CD1c-positive myeloid dendritic cell (primary cell): Measurements from ENCODE around the gene CENPF.
"Not testable (repeated sequence)": the region's sequence is repeated elsewhere in the genome, so short reads cannot be mapped to it uniquely, and the experiment has no call there.

Experiments
- DNase-seq: peaks from one replicate; pipeline ENCODE4 v3.0.0-alpha.2; 2016; ENCODE audit errors: extremely low spot score

CENPF gene, protein sequence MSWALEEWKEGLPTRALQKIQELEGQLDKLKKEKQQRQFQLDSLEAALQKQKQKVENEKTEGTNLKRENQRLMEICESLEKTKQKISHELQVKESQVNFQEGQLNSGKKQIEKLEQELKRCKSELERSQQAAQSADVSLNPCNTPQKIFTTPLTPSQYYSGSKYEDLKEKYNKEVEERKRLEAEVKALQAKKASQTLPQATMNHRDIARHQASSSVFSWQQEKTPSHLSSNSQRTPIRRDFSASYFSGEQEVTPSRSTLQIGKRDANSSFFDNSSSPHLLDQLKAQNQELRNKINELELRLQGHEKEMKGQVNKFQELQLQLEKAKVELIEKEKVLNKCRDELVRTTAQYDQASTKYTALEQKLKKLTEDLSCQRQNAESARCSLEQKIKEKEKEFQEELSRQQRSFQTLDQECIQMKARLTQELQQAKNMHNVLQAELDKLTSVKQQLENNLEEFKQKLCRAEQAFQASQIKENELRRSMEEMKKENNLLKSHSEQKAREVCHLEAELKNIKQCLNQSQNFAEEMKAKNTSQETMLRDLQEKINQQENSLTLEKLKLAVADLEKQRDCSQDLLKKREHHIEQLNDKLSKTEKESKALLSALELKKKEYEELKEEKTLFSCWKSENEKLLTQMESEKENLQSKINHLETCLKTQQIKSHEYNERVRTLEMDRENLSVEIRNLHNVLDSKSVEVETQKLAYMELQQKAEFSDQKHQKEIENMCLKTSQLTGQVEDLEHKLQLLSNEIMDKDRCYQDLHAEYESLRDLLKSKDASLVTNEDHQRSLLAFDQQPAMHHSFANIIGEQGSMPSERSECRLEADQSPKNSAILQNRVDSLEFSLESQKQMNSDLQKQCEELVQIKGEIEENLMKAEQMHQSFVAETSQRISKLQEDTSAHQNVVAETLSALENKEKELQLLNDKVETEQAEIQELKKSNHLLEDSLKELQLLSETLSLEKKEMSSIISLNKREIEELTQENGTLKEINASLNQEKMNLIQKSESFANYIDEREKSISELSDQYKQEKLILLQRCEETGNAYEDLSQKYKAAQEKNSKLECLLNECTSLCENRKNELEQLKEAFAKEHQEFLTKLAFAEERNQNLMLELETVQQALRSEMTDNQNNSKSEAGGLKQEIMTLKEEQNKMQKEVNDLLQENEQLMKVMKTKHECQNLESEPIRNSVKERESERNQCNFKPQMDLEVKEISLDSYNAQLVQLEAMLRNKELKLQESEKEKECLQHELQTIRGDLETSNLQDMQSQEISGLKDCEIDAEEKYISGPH (N-terminal part only)

DNA sequence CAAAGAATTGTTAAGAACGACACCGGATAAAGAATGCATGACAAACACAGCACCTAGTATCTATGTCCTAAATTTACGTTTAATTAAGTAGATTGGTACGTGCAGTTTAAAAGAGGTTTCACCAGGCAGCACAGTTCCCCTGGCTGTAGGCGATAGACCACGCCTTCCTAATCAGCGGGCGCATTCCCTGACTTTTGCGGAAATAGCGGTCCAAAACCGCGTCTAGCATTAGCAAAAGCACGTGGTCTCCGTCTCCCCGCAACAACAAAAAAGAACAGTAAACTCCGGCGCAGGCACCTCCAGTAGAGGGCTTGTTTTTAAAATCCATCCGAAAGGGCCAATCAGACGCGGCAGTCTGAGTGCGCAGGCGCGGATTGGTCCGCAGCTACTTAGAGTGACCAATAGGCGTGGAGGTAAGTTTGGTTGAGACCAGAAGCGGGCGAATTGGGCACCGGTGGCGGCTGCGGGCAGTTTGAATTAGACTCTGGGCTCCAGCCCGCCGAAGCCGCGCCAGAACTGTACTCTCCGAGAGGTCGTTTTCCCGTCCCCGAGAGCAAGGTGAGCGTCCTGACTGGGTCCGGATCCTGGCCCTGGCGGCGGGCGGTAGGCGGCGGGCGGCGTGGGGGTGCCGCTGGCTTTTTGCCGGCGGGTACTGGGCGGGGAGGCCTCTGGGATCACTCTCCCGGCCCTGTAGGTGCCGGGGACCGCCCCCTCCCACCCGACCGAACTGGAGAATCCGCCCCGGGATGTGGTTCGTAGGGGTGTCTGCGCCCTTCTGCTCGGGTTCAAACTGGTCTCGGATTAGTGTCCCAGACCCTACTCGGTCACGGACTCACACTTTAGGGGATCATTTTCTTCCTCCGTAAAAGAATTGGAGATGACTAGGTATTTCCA lies at the start of gene CENPF:
CENPF (plus strand) TSS at position 432 of the 894 bp plus-strand sequence. CDS start 10,560 bp downstream, outside the sequence.
- peak; percentile 98 for DNase-seq

DNA sequence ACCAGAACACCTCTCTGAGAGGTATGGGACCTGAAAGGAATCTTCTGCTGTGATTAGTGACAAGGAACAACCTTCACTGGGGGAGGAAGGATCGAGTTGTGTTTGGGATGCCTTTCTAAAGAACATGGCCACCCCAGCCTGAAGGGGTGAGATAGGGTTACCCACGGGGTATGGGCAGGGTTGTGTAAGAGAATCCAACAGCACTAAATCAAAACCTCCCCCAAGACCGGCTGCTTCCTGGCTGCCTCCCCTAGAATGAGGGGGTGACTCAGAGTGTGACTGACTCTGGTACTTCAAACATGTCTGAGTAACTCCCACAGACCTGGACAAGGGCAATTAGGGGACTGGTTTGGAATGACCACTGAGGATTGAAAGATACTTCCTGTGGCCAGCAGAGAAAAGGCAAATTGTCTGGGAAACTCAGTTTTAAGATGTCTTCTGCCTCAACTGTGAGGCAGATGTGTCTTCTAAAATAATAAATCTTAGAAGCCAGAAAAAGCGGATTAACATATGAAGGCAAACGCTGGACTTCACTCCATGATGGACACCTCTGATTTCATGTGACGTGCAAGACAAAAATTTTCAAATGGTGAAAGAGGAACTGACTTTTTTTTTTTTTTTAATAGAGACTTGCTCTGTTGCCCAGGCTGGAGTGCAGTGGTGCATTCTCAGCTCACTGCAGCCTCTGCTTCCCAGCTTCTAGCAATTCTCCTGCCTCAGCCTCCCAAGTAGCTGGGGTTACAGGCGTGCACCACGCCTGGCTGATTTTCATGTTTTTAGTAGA lies 44.9 kb upstream of the CENPF start:
- no peak for DNase-seq

DNA sequence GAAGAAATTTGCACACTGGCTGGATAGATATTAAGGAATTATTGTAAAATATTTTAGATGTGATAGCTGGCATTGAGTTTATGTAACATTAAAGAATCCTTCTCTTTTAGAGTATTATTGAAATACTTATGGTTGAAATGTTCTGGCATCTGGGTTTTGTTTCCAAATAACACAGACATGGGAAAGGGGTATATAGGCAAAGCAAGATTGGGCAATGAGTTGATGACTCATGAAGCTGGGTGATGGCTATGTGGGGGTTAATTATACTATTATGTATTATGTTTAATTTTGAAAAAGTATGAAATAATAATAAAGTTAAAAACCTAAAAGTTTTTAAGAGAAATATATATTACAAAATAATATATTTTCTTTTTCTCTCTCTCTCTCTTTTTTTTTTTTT lies 39.1 kb upstream of the CENPF start:
- no peak for DNase-seq

DNA sequence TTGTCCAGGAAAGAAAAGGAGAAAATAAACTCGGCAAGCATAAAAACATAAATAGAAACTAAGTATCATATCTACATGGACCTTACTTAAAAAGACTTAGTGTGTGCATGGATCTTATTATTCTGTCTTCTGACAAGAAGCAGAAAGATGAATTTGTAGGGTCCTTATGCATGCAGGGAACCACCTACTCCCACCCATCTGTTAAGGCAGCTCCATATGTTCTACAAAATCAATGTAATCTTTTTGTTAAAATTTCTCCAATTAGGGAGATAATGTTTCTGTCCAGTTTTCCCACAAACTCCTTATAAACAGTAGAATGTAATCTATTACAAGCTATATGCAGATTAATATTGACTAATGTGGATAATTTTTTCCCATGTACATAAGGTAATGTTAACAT lies 37.7 kb upstream of the CENPF start:
- no peak for DNase-seq

DNA sequence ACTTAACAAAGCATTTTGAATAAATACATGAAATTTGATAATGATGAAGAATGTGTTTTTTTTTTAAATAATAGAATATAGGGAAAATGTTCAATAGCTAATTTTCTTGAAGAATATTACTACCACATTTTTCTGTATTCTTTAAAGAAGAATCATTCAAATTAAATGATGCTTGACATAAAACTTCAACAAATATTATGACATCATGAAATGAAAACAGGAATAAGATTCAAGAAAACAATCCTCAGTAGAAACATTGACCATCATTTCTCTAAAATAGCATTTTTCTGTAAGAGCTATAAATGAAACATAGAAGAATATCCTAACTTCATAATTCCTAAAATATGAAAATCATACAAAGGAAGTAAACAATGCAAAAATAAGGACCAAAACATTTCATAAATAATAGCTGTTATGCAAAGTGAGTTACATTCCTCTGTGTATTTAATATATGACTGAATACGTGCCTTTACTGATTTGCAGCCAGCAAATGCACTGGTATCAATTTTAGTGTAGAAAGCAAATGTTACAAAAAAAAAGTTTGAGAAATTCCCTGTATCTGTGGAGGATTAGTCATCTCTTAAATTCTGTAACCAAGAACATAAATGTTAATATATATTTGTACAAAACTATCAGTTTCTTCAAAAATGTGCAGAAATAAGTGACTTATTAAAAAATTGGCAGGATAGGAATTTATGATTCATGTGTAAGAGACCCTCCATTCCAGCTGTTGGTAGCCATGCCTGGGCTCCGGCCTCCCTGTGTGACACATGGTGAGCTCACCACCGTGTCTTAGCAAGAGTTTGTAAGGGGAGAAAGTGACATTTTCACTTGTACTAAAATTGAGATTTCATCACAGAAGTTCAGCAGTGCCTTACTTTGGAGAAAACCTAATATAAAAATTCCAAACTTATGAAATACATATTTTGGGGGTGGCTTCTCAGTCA lies 36.6 kb upstream of the CENPF start:
- no peak for DNase-seq

DNA sequence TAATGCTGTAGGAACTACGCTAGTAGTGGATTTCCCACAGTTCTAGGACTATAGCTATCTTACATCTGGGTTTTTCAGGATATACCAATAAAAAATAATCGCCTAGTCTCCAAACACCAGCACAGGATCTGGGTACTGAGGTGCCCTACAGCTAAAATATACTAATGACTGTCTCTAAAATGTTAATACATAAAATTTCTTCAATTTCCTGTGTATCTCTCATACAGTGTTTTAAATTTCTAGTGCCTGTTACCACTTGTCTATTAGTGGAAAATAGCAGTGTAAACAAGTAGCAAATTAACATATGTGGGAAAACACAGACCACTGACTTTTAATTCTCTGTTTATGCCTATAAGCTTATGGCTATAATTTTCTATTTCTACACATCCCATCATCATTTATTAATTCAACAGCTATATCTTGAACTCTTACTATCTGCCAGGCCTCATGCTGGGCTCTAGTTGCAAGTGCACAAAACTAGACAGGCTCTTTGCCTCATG lies 35.5 kb upstream of the CENPF start:
- DNase-seq = no peak

DNA sequence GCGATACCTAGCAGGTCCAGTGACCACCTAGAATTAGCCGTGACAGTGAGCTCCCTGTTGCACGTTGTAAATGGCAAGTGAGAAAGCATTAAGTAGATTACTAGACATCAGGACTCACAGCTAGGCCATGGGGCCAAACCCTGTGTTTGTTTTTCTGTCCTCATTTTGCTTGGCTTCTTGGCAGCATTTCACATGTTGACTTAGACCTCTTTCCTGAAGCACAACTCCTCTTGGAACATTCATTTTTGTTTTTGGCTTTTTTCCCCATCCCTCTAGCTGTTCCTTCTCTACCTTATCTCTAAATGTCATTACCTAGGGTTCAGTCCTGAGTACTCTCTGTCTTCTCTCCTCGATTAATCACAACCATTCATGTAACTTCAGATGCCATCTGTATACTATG lies 34.7 kb upstream of the CENPF start:
- no peak for DNase-seq

DNA sequence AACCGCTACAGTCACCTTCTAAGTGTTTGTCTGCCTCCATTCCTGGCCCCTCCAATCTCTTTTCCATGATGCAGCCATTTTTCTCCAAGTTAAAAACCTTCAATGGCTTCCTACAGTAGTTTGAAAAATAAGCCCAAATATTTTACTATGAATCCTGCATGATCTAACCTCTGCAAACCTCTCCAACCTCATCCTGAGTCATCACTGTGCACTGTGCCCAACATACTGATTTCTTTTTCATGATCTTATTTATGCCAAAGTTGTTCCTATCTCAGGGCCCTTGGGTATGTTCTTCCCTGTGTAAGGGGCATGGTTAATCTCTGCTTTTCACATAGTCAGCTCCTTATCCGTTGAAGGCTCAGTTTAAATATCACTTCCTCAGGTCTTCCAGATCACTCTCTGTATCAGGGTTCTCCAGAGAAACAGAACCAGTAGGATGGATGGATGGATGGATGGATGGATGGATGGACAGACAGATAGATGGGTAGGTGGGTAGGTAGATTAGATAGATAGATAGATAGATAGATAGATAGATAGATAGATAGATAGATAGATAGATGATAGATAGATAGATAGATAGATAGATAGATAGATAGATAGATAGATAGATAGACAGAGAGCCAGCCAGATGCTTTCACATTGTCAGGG lies 33.5 kb upstream of the CENPF start:
- DNase-seq = no peak

DNA sequence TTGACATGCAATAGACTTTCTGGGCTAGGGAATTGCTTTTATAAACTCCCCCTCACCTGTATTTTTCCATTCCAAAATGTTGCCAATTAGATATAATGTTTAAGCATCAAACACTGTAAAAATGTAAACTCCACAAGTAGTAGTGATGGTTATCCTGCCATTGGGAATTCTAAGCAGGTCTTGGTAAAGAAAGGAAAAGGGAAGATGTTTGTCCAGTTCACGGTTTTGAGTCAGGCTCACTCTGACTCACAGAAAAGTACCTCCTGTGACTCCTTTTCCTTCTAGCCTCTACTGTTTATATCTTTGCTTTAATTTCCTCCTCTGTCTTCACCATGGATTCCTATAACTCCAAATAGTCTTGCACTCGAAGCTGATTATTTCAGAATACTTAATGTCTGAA lies 32.6 kb upstream of the CENPF start:
- no peak for DNase-seq

DNA sequence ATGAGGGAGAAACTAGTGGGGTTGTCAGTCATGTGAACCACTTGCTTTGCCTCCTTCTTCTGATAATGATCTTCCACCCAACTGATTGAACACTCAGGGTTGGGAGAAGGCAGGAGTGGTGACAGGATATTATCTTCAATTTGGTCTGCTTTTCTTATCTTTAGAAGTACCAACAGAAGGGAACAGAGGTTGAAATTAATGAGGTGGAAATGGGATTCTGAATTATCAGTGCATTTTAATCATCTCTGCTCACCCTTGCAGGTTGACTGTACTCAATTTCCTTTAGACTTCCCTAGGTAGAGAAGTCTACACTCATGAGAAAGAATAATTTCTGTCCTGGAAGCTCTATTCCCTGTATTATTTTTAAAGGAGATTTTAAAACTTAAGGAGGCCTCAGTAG lies 31.7 kb upstream of the CENPF start:
- no peak for DNase-seq

DNA sequence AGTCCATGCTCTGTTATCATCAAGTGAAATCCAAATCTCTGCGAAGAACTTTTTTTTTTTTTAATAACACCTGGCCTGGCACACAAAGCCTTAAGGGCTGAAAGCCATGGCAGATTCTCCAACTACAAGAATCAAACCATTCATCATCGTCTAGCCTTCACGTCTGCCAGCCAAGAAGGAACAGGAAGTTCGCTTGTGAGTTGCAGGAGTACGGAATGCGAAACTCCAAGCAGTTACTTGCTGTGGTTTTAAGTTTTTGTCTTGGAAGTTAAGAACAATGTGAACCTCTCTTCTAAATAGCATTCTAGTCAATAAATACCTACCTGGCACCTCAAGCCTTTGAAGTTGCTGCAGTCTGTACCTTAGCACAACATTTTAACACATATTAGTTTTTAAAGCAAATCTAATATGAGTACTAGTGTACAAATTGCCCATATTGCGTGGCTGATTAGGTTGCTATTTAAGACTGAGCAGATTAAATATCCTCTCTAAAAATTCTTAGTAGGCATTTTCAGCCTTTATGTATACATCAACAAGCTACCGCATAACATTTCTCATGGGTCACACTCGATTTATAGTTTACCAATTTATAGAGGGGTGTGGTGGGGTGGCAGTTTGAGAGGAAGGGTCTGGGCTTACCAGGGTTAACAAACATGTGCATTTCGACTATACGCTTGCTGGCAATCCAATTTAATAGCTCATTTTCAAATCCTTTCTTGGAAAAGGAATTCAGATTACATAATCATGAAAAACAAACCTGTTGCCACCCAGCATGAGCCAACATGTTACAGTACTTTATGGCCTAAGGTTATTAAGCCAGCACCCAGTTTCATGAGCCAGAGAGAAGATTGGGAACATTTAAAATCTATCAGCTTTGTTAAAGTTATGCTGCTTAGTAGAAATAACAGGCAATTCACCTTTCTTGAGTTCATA lies 29.3 kb upstream of the CENPF start:
- no peak for DNase-seq

DNA sequence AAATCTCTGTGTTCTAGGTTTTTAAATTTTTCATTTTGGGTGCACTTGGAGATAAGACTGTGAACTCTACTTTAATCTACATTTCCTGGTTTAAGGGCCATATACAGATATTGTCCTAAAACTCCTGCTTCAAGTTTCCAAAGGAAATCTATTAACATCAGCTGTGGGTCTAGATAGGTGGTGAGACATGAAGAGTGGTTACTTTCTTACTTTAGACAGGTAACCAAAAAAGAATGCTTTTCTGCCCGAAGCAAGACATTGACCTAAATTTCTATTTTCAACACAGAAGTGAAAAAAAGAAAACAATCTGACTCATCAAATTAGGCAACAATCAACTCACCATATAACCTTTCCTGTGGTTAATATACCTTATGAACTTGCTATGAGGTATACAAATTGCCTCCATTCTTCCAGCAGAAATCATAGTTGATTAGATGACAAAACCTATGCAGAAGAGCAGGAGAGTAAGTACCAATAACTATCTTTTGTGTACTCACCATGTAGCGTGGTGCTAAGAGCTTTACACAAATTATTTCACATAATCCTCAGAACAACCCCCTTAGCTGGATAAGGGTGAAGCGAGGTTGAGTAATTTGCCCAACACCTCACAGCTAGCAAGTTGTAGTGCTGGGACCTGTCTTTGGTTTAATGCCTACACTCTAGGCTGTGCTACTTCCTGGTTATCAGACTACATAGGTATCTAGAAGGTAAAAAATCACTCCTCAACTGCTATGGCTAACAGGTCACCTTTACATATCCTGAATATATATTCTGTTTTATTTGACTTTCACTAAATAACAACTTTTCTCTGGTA lies 28.2 kb upstream of the CENPF start:
- DNase-seq = no peak

DNA sequence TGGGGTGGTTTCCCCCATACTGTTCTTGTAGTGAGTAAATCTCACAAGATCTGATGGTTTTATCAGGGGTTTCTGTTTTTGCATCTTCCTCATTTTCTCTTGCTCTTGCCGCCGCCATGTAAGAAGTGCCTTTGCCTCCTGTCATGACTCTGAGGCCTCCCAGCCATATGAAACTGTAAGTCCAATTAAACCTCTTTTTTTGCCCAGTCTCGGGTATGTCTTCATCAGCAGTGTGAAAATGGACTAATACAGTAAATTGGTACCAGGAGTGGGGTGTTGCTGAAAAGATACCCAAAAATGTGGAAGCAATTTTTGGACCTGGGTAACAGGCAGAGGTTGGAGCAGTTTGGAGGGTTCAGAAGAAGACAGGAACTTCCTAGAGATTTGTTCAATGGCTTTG lies 26.9 kb upstream of the CENPF start:
- DNase-seq = not testable (repeated sequence)

DNA sequence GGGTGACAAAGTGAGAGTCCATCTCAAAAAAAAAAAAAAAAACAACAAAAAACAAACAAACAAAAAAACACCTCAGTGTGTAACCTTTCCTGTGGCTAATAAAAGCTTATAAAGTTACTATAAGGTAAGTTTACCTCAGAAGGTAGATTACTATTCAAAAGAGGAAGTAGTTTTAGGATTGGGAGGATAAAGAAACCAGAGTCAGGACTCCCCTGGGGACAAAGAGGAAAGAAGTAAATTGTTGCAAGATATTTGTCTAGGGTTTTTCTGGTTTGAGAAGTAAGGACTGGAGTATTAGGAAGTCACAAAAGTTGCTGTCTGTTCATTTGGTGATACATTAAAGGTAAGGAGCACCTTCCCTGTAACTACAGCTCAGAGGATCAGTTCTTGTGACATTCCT lies 23.8 kb upstream of the CENPF start:
- DNase-seq = no peak

DNA sequence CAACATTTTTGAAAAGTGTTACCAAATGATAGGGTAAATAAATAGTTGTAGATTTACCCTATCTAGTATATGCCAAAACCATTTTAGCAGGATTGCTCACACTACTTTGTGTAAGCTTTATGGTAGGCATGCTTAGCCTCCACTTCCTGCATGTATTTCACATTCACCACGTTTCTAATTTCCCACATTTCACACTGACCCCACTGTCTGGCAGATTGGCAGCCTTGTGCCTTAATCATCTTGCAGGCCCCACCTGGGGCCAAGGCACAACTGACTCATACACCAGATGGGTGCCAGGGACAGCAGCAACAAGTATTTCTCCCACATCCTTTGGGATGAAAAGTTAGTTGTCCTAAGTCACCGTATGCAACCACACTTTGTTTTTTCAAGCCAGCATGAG lies 21.2 kb upstream of the CENPF start:
- DNase-seq = no peak

DNA sequence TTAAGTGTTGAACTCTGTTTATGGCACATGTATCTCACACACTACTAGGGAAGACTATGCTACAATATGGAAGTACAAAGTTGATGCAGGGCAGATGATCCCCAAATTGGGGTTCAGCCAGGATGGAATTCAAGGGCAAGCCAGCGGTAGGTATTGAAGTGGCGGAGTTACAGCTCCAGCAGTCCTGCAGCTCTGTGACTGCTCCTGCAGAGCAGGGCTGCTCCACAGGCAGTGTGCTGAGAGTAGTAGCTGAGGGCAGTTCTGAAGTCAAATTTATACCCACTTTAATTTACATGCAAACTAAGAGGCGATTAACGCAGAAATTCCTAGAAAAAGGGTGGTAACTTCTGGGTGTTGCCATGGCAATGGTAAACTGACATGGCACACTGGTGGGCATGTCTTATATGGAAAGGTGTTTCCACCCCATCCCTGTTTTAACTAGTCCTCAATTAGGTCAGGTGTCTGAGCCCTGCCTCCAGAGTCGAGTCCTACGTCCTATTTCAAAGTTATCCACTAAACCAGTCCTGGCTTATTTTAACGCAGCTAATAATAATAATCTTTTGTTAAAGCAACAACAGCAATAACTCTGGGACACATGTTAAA lies 20.6 kb upstream of the CENPF start:
- DNase-seq = no peak
